Endothelial cell (in vitro differentiated cells): ENCODE data around the gene S100G. TPM values are rescaled to one million over a fixed set of nuclear protein-coding genes. Genes with fewer than 3 reads are reported as not detected.
A peak's percentile ranks its signal among the peaks of the same experiment; 100 is the strongest.

Source experiments
- DNase-seq: peaks from one replicate; pipeline ENCODE4 v3.0.0; 2021; ENCODE audit warnings: low spot score
- H3K27ac Mint-ChIP-seq: one replicate; pipeline ENCODE4 v1.8.0; 2021; ENCODE audit warnings: mixed read lengths, inconsistent platforms; ENCODE audit not compliant: unreplicated experiment
- H3K27me3 Mint-ChIP-seq: one replicate; pipeline ENCODE4 v1.8.0; 2021; ENCODE audit warnings: mild to moderate bottlenecking, moderate library complexity, mixed read lengths, inconsistent platforms; ENCODE audit not compliant: unreplicated experiment
- H3K36me3 Mint-ChIP-seq: one replicate; pipeline ENCODE4 v1.8.0; 2021; ENCODE audit warnings: mild to moderate bottlenecking, low read depth, mixed read lengths, inconsistent platforms; ENCODE audit not compliant: unreplicated experiment
- H3K4me1 Mint-ChIP-seq: one replicate; pipeline ENCODE4 v1.8.0; 2021; ENCODE audit warnings: mild to moderate bottlenecking, mixed read lengths, inconsistent platforms; ENCODE audit not compliant: unreplicated experiment
- H3K4me3 Mint-ChIP-seq: one replicate; pipeline ENCODE4 v1.8.0; 2021; ENCODE audit warnings: mild to moderate bottlenecking, mixed read lengths, inconsistent platforms; ENCODE audit not compliant: unreplicated experiment
- H3K9me3 Mint-ChIP-seq: one replicate; pipeline ENCODE4 v1.8.0; 2021; ENCODE audit warnings: mixed read lengths, inconsistent platforms; ENCODE audit not compliant: unreplicated experiment
- CTCF ChIP-seq: fragments of 200-600 bp; sonication (generic); IDR thresholded peaks from one replicate; pipeline ENCODE4 v1.5.0; 2021; ENCODE audit warnings: antibody characterized with exemption; ENCODE audit not compliant: unreplicated experiment
- total RNA-seq: library from RNA; stranded (reverse); fragmentation: NEBNext Ultra II Directional; extraction: Animal tissue kit (Norgen Biotek cat#: 25700); gene quantifications from one replicate; pipeline ENCODE4 v1.2.1, GENCODE V29; 2021; ENCODE audit not compliant: unreplicated experiment

Gene S100G
- total RNA-seq, 1 donor from 2014 or later = not detected

GRCh38 chrX:16678689-16679088, 28.7 kb downstream of the S100G start:
- Mint-ChIP-seq H3K4me3 (no peak overlapping the region), H3K9me3 (no peaks in the 10 kb centered on the region), H3K4me1 (no peaks in the 10 kb centered on the region), H3K27me3 (peaks cover 2% of the 10 kb centered on the region), H3K27ac (no peak overlapping the region), H3K36me3 (peaks cover 10% of the 10 kb centered on the region)
- DNase-seq = no peak
- TF ChIP-seq CTCF = no peak

- Mint-ChIP-seq H3K4me3 (no peak overlapping the region), H3K9me3 (no peaks in the 10 kb centered on the region), H3K27ac (no peak overlapping the region), H3K36me3 (peaks cover 7% of the 10 kb centered on the region), H3K27me3 (peaks cover 2% of the 10 kb centered on the region), H3K4me1 (no peaks in the 10 kb centered on the region)
- DNase-seq = no peak
- TF ChIP-seq CTCF = no peak
These were observed 33.2 kb downstream of the S100G start for GRCh38 chrX:16683007-16683664.

GRCh38 chrX:16687514-16687913, 37.6 kb downstream of the S100G start:
- H3K27ac Mint-ChIP-seq = no peak overlapping the region

GRCh38 chrX:16695079-16695676, 45.2 kb downstream of the S100G start:
- H3K4me1 Mint-ChIP-seq = no peaks in the 10 kb centered on the region
- no peaks in the 10 kb centered on the region for H3K27me3 Mint-ChIP-seq
- peak; percentile 80 for TF ChIP-seq CTCF
- H3K9me3 Mint-ChIP-seq = no peaks in the 10 kb centered on the region
- H3K36me3 Mint-ChIP-seq = peaks cover 4% of the 10 kb centered on the region
- no peak overlapping the region for H3K4me3 Mint-ChIP-seq
- peak; percentile 55 for DNase-seq
- no peak overlapping the region for H3K27ac Mint-ChIP-seq

More at GRCh38 chrX:16687514-16687913, 37.6 kb downstream of the S100G start:
- Mint-ChIP-seq H3K4me1 (no peaks in the 10 kb centered on the region), H3K4me3 (no peak overlapping the region), H3K36me3 (no peaks in the 10 kb centered on the region), H3K27me3 (no peaks in the 10 kb centered on the region), H3K9me3 (no peaks in the 10 kb centered on the region)
- TF ChIP-seq CTCF = no peak
- DNase-seq = no peak

- Mint-ChIP-seq H3K27me3 (no peaks in the 10 kb centered on the region), H3K27ac (no peak overlapping the region), H3K36me3 (peaks cover 4% of the 10 kb centered on the region), H3K4me3 (no peak overlapping the region), H3K9me3 (no peaks in the 10 kb centered on the region), H3K4me1 (no peaks in the 10 kb centered on the region)
- DNase-seq = no peak
- no peak for TF ChIP-seq CTCF
These were observed 47.0 kb downstream of the S100G start for GRCh38 chrX:16696956-16697355.
